Activated effector memory CD4-positive, alpha-beta T cell treated with Interleukin-2 at 50 U/mL for 16 hours (primary cell): Measurements from ENCODE around the gene NDUFAF8.

Source experiments
- DNase-seq: peaks from one replicate; pipeline ENCODE4 v3.0.0-alpha.2; 2020

Gene NDUFAF8

GRCh38 chr17:81200695-81201580, 38.2 kb upstream of the NDUFAF8 start:
- DNase-seq, result no peak

GRCh38 chr17:81202318-81202717, 36.8 kb upstream of the NDUFAF8 start:
- DNase-seq, result no peak

DNA sequence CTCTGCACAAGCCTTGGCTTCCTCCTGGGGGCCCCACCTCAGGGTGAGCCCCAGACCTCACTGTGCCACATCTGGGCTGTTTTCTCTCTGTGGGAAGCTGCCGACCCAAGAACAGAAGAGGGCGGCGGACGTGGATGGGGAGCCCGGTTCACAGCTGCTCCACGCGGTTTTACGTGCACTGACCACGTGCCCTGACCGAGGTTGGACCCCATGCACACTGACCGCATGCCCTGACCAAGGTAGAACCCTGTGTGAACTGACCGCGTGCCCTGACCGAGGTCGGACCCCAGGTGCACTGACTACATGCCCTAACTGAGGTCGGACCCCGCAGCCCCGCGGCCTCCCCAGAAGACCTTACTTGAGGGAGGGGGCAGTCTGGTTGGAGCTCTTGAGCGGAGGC, 36.0 kb upstream of the NDUFAF8 start:
- no peak for DNase-seq

DNA sequence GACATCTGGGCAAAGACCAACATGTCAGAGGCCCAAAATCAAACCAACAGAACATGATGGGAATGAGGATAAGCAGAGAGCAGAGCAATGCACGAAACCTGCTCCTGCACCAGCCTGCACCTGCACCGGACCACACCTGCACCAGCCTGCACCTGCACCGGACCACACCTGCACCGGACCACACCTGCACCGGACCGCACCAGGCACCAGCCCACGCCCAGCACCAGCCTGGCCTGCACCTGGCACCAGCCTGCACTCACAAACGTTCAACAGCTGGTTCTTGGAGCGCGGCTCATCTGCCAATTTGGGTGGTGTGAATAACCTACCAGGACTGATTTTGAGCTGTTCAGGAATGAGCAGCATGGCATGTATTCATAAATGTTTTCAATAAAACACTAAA, 34.5 kb upstream of the NDUFAF8 start:
- DNase-seq, result no peak

GRCh38 chr17:81206166-81206565, 33.0 kb upstream of the NDUFAF8 start:
- no peak for DNase-seq

DNA sequence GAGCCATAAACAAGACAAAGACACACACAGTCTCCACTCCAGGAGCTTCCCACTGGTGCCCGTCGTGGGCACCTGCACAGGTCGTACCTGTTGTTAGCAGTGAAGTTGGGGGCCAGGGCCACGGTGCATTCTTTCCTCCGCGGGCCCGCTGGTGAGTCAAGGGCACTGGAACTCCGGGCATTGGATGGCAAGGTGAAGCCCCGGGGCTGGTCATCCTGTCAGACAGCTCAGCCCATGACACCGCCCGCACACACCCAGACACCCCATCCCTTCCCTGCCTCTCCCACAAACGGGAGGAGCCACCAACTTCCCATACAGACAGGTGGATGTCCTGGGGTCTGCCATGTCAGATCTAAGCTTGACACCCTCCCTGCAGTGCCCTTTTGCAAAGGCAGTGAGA, 32.5 kb upstream of the NDUFAF8 start:
- DNase-seq, result no peak

GRCh38 chr17:81207610-81208581, 31.2 kb upstream of the NDUFAF8 start:
- no peak for DNase-seq

- no peak for DNase-seq
These were observed 30.5 kb upstream of the NDUFAF8 start for GRCh38 chr17:81208651-81209050.

- DNase-seq, result no peak
These were observed 30.0 kb upstream of the NDUFAF8 start for GRCh38 chr17:81209141-81209540.

DNA sequence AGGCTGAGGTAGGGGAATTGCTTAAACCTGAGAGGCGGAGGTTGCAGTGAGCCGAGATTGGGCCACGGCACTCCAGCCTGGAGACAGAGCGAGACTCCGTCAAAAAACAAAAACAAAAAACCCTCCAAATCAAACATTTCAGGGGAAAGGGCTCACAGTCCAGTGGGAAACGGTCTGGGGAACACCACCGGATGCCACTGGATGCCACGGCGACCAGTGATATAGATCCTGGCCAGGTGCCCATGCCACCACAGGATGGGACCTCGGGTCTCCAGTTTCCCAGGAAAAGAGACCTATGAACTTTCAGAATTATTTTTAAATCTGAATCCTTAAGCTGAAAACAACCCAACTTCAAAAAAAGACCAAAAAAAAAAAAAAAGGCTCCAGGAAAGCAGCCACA, 28.7 kb upstream of the NDUFAF8 start:
- DNase-seq, result no peak

DNA sequence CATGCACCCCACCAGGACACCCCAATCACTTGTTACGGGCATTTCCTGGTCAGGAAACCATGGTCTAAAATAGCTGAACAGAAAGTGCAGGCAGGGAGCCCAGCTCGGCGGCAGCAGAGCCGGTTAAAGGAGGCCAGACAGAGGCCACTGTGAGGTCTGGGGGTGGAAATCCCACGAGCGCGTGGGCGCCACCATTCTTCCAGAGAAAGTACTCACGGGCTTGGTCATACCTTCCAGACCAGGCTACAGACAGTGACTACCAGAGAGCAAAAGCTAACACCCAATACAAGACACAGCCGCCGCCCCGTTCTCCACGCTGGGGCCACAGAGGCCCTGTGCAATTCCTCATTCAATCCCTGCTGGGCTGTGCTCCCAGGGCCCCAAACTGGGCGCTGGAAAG, 28.2 kb upstream of the NDUFAF8 start:
- DNase-seq, result no peak

DNA sequence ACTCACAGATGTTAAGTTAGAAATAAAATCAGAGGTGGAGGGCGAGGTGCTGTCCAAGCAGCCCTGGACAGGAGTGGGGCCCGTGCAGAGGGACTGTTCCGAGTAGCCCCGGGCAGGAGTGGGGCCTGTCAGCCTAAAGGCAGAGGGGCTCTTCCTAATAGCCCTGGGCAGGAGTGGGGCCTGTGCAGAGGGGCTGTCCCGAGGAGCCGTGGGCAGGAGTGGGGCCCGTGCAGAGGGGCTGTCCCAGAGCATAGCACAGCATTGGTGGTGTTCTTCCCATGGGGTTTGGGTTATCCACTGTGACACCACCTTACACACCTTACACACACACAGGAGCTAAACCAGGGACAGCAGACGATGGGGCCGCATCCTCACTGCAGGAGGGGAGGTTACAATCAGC, 26.8 kb upstream of the NDUFAF8 start:
- DNase-seq, result no peak

DNA sequence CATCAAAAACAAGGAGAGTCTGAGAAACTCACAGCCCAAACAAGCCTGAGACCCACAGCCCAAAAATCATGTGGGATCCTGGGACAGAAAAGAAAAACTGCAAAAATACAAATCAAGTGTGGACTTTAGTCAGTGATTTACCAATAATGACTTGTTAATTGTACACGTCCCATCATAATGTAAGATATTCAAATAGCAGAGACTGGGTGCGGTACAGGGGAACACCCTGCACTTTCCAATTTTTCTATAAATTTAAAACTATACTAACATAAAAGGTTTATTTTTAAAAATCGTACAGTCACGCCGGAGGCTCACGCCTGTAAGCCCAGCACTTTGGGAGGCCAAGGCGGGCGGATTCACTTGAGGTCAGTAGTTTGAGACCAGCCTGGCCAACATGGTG, 25.1 kb upstream of the NDUFAF8 start:
- DNase-seq, result no peak

DNA sequence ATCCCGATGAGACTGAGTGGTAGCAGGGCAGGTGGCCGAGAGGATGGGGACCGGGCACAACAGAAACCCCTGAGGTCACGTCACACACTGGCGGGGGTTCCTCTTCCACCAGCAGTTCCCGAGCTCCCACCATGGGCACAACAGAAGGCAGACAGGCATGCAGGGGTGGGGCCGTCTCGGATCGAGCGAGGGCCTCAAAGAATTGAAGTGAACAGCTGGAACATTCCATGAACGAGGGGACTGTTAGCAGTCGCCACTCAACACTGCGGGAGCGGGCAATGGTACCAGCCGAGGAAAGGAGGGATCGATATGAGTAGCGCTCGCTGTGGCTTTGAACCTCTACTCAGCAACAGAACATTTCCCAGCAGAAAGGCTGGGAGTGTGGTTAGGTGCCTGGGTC, 21.6 kb upstream of the NDUFAF8 start:
- DNase-seq, result no peak

DNA sequence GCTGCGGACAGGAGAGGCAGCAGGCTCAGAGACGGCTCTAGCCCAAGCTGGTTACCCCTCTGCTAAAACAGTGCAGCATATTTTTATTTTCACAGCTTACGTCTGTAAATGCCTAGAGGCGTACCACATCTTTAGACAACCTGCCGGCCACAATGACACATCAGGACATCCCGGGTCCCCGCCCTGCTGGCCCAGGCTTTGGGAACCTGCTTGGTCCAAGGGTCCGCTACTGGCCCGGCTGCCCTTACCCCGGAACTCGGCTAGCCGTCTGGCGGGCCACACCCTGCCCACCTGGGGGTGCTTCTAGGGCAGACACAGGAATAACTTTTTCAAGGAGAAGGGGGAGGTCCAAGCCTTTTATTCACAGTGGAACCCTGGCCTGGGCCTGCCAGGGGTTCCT, 20.7 kb upstream of the NDUFAF8 start:
- no peak for DNase-seq

DNA sequence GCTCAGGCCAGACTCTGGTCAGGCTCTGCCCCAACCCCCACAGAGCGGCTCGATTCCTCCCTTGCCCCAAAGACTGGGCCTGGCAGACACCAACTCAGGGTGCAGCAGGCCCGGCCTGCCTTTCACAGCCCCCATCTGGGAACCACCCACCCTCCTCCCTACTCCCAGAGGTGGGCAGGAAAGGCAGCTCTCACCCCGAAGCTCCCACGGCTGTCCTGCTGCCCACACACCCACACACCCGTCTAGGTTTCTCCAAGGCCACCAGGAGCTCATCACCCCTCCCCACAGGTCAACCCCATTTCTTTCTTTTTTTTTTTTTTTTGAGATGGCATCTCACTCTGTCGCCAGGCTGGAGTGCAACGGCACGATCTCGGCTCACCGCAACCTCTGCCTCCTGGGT, 20.1 kb upstream of the NDUFAF8 start:
- DNase-seq, result no peak

- no peak for DNase-seq
These were observed 19.5 kb upstream of the NDUFAF8 start for GRCh38 chr17:81219476-81220180.

DNA sequence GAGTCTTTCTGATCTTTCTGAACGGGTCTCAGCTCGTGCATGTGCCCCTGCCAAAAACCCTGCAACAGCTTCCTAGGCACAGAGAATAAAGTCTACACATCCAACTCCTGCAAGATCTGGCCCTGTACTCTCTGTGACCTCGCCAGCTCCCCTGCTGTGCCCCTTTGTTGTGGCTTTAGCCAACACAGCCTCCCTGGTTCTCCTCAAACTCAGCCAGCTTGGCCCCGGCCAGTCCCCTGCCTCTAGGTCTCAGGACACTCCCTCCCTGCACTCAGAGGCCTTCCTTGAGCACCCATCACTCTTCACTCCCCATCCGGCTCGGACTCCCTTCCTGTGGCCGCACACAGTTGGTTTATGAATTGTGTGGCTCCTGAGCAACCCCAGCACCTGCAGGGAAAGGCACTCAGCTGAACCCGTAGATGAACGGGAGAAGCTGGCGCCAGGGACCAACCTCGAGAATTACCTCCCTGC, 17.7 kb upstream of the NDUFAF8 start:
- no peak for DNase-seq

- DNase-seq, result no peak
These were observed 17.1 kb upstream of the NDUFAF8 start for GRCh38 chr17:81221842-81222619.

DNA sequence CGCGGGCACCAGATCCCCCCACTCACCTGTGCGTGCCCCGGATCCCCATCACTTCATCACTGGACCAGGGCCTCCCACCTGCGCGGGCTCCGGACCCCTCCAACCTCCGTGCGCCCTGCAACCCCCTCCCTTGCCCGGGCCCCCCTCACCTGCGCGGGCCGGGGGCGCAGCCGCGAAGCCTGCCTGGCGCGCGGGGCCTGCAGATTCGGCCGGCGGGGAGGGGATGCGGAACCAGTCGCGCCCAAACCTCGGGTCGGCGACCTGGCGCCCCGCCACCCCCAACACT, 16.6 kb upstream of the NDUFAF8 start:
- DNase-seq, result no peak

DNA sequence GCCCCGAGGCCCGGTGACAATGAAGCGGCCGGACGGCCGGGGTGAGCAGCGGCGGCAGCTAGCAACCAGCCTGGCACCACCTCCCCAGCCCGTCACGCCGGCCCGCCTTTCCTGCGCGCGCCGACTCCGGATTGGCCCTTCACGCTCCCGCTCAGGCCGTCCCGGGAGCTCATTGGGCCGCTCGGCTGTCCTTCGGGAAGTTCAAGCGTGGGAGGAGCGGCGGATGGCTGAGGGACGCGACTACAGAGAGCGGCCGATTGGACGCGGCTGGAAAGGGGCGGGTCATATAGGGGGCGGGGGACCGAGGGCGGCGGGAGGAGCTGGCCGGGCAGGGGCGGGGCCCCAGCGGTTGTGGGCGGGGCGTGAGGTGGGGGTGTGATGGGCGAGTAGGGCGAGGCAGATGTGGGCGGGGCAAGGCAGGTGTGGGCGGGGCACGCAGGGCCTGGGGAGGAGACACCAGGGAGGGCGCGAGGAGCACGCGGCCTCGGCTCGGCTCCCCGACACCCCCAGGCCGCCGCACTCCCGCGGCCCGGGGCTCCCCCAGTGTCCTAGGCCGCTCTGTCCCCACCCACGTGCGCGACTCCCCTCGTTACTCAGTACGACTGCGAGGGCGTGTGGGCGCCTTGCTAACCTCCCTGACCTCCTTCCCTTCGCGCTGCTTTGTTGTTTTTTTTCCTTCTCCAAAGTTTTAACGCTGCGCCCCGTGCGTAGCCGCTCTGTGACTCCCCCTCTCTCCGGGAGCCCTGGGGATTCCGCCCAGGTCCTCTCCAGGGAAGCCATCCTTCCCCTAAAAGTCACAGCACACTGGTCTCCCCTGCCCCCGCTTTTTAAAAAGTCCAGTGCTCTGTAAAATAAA, 16.0 kb upstream of the NDUFAF8 start, which contains the start of gene CEP131:
CEP131 (minus strand) TSS at position 60 of the 856 bp plus-strand sequence. CDS start 2,909 bp downstream, outside the sequence.
- DNase-seq, result peak; percentile 99
